HT1080 (cell line): Measurements from ENCODE around the gene PROKR1. TPM values are rescaled to one million over a fixed set of nuclear protein-coding genes. Genes with fewer than 3 reads are reported as not detected.
"Not testable (repeated sequence)": the region's sequence is repeated elsewhere in the genome, so short reads cannot be mapped to it uniquely, and the experiment has no call there.

Experiments
- DNase-seq: peaks from one replicate; pipeline ENCODE4 v3.0.0-alpha.2; 2015; ENCODE audit warnings: low read depth
- polyA plus RNA-seq, 2 experiments: library from polyadenylated mRNA; depleted of rRNA; stranded (reverse); fragments of >200 nt; gene quantifications; 2 replicates each; pipeline ENCODE4 v1.2.3, GENCODE V29; 2015
- total RNA-seq: library from RNA; depleted of rRNA; stranded (reverse); fragments of >200 nt; shearing (Covaris generic); gene quantifications from 2 replicates; pipeline ENCODE4 v1.2.3, GENCODE V29; 2014; rRNA removed

PROKR1 gene
- not detected in 2 replicates for total RNA-seq
- not detected in 2 replicates for polyA plus RNA-seq (2015; cell fraction: cytosol; rRNA removed)
- not detected in 2 replicates for polyA plus RNA-seq (2015; cell fraction: nucleus; rRNA removed)

GRCh38 chr2:68643011-68643873 lies at the start of gene PROKR1:
Gene PROKR1, plus strand, starts transcription at chr2:68643579. Its CDS starts 2,243 bp downstream, at chr2:68645822.
- no peak for DNase-seq

GRCh38 chr2:68594041-68594440 lies 49.3 kb upstream of the PROKR1 start:
- DNase-seq: no peak

GRCh38 chr2:68594674-68595492 lies 48.5 kb upstream of the PROKR1 start:
- DNase-seq: peak; percentile 49

- DNase-seq: not testable (repeated sequence)
These were observed 47.9 kb upstream of the PROKR1 start for GRCh38 chr2:68595493-68595785.

- not testable (repeated sequence) for DNase-seq
These were observed 42.9 kb upstream of the PROKR1 start for GRCh38 chr2:68600495-68600894.

- no peak for DNase-seq
These were observed 40.3 kb upstream of the PROKR1 start for GRCh38 chr2:68603059-68603458.

GRCh38 chr2:68604077-68604476 lies 39.3 kb upstream of the PROKR1 start:
- DNase-seq: no peak

GRCh38 chr2:68605939-68606338 lies 37.4 kb upstream of the PROKR1 start:
- DNase-seq: no peak

GRCh38 chr2:68606759-68607158 lies 36.6 kb upstream of the PROKR1 start:
- no peak for DNase-seq

GRCh38 chr2:68607837-68608236 lies 35.5 kb upstream of the PROKR1 start:
- no peak for DNase-seq

GRCh38 chr2:68612765-68613519 lies 30.4 kb upstream of the PROKR1 start:
- DNase-seq: no peak

GRCh38 chr2:68620772-68621171 lies 22.6 kb upstream of the PROKR1 start:
- DNase-seq: no peak

GRCh38 chr2:68623820-68624219 lies 19.6 kb upstream of the PROKR1 start:
- no peak for DNase-seq

GRCh38 chr2:68627615-68628014 lies 15.8 kb upstream of the PROKR1 start:
- no peak for DNase-seq

GRCh38 chr2:68632021-68632420 lies 11.4 kb upstream of the PROKR1 start:
- no peak for DNase-seq

- no peak for DNase-seq
These were observed 6.3 kb upstream of the PROKR1 start for GRCh38 chr2:68637047-68637446.

- no peak for DNase-seq
These were observed 601 bp downstream of the PROKR1 start for GRCh38 chr2:68643874-68644485.

GRCh38 chr2:68645523-68645922 lies 2.1 kb downstream of the PROKR1 start:
- DNase-seq: no peak

- DNase-seq: no peak
These were observed 2.9 kb downstream of the PROKR1 start for GRCh38 chr2:68646303-68646702.

GRCh38 chr2:68650645-68651044 lies 7.3 kb downstream of the PROKR1 start:
- DNase-seq: no peak

GRCh38 chr2:68653034-68653433 lies 9.7 kb downstream of the PROKR1 start:
- no peak for DNase-seq
